ENCODE results near the gene TCHP. TPM values are rescaled to one million over a fixed set of nuclear protein-coding genes. Genes with fewer than 3 reads are reported as not detected.
A peak's percentile ranks its signal among the peaks of the same experiment; 100 is the strongest.
"Not testable (repeated sequence)": the region's sequence is repeated elsewhere in the genome, so short reads cannot be mapped to it uniquely, and the experiment has no call there.

Gene TCHP
- total RNA-seq, 1 donor = 12.1 TPM

DNA sequence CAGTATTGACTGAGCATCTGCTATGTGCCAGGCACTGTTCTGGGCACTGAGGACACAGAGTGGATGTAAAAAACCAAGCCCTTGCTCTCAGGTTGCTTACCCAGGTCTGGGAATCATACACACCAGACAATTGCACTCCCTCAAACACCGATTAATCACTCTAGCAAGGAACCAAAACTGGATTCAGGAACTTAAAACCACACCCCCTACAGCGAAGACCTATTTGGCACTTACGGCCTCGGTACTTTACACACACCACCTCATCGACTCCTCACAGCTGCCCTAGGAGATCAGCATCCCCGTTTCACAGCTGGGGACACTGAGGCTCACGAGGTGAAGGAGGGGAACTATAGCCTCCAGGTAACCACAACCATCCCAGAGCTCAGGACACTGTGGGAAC lies 21.3 kb upstream of the TCHP start:
- no peak for DNase-seq (ENCODE audit: low read depth in 2 of 3, low spot score in 2 of 3)

- peak in 1 of 3 donors; percentile 20 for DNase-seq (ENCODE audit: low read depth in 2 of 3, low spot score in 2 of 3)
Observed at GRCh38 chr12:109879351-109880042, 20.6 kb upstream of the TCHP start.

- peak; percentile 88 to 93 (median 89) for DNase-seq (ENCODE audit: low read depth in 2 of 3, low spot score in 2 of 3)
Observed at GRCh38 chr12:109880043-109880931, 19.8 kb upstream of the TCHP start, which contains the start of gene GLTP. Gene GLTP, minus strand, starts transcription at chr12:109880541. Its CDS starts 167 bp downstream, at chr12:109880374.

- no peak for DNase-seq (ENCODE audit: low read depth in 2 of 3, low spot score in 2 of 3)
Observed at GRCh38 chr12:109880938-109881337, 19.1 kb upstream of the TCHP start.

DNA sequence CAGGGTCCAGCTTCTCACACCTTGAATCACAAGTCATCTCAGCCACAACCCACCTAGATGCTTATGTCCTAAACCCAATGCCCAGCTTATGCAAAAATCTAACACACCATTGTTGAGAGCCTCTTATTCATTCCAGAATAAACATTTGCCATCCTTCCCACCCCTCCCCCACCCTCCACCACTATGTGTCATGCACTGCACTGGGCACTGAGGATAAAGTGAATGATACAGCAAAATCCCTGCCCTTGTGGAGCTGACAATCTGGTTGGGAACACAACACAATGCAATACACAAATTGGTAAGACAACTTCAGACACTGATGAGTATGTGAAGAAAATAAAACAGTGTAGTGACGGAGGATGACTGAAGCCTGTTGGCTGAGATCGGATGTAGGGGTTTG lies 18.3 kb upstream of the TCHP start:
- DNase-seq (ENCODE audit: low read depth in 2 of 3, low spot score in 2 of 3) = no peak

- DNase-seq (ENCODE audit: low read depth in 2 of 3, low spot score in 2 of 3) = no peak
Observed at GRCh38 chr12:109883461-109883860, 16.6 kb upstream of the TCHP start.

GRCh38 chr12:109885616-109886015 lies 14.5 kb upstream of the TCHP start:
- DNase-seq (ENCODE audit: low read depth in 2 of 3, low spot score in 2 of 3) = no peak

- peak in 1 of 3 donors; percentile 33 for DNase-seq (ENCODE audit: low read depth in 2 of 3, low spot score in 2 of 3)
Observed at GRCh38 chr12:109888179-109889020, 11.7 kb upstream of the TCHP start.

DNA sequence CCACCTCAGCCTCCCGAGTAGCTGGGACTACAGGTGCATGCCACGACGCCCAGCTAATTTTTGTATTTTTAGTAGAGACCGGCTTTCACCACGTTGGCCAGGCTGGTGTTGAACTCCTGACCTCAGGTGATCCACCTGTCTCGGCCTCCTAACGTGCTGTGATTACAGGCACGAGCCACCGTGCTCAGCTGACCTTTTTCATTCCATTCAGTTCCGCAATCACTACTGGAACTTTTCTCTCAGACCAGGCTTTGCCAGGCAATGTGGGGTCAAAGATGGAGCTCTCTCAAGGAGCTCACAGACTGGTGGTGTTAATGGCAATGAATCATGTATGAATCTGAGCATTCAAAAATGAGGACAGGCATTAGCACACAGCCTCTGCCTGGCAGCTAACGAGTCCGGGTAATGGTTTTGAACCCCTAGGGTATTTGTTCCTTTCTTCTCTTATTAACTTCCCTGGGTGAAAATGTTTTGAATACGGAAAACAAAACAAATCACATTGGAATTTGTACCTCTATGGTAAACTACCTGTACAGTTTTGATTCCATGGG lies 9.4 kb upstream of the TCHP start:
- DNase-seq (ENCODE audit: low read depth in 2 of 3, low spot score in 2 of 3) = no peak

DNA sequence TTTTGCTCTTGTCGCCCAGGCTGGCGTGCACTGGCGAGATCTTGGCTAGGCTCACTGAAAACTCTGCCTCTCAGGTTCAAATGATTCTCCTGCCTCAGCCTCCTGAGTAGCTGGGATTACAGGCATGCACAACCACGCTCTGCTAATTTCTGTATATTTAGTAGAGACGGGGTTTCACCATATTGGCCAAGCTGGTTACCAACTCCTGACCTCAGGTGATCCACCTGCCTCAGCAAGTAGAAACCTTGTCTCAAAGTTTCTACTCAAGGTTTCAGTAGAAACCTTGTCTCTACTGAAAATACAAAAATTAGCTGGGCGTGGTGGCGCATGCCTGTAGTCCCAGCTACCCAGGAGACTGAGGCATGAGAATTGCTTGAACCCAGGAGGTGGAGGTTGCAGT lies 8.3 kb upstream of the TCHP start:
- DNase-seq (ENCODE audit: low read depth in 2 of 3, low spot score in 2 of 3) = not testable (repeated sequence)

DNA sequence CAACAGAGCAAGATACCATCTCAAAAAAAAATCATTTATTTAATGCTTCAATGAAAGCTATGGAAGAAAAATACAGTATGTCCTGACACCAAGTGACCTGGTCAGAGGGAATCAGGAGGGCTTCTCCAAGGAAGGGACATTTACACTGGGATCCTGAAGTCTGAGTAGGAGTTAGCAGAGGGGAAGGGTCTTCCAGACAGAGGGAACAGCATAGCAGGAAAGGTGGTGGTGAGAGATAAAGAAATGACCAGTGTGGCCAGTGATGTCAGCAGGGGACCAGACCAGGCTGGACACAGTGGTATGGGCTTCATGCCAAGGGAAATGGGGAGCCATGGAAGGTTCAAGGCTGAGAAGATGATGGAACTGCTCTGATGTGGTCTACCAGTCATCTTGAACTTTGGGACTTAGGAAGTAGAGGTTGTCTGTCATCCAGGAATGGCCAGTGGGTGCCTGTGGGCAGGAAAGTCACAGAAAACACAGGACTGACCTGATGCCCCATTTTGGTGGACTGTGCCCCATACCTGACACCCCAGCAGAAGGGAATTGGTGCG lies 7.8 kb upstream of the TCHP start:
- DNase-seq (ENCODE audit: low read depth in 2 of 3, low spot score in 2 of 3) = no peak

- peak in 1 of 3 donors; percentile 28 for DNase-seq (ENCODE audit: low read depth in 2 of 3, low spot score in 2 of 3)
Observed at GRCh38 chr12:109892748-109893147, 7.3 kb upstream of the TCHP start.

- DNase-seq (ENCODE audit: low read depth in 2 of 3, low spot score in 2 of 3) = no peak
Observed at GRCh38 chr12:109893261-109893995, 6.6 kb upstream of the TCHP start.

GRCh38 chr12:109894939-109895338 lies 5.1 kb upstream of the TCHP start:
- DNase-seq (ENCODE audit: low read depth in 2 of 3, low spot score in 2 of 3) = no peak

DNA sequence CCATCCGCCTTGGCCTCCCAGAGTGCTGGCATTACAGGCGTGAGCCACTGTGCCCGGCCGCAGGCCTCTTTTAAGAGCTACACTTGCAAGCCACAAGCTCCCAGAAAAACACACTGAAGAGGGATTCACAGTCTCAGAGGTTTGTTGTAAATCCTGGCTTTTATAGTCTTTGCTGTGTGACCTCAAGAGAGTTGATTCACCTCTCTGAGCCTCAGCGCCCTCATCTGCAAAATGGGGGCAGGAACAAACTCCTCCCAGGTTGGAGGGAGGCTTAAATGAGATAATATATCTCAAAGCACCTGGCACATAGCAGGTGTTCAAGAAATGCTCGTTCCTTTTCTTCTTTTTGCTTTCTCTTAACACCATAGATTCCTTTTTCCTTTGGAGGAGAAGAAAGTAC lies 3.9 kb upstream of the TCHP start:
- no peak for DNase-seq (ENCODE audit: low read depth in 2 of 3, low spot score in 2 of 3)

DNA sequence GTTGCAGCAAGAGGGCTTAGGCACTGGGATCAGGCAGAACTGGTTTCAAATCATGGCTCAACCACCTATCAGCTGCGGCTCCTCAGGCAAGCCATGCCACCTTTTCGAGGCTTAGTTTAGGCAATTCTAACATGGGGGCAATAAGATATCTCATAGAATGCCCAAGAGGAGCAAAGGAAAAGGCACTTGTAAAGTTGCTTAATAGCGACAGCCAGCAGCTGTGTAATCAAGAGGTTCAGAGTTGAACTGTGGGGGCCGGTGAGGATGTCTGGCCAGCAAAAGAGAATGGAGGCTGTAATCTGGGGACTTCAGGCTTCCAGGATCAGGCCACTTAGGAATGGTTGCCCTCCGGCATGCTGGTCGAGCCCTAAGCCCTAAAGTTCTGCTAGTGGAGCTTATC lies 3.0 kb upstream of the TCHP start:
- DNase-seq (ENCODE audit: low read depth in 2 of 3, low spot score in 2 of 3) = no peak

GRCh38 chr12:109899345-109899744 lies 729 bp upstream of the TCHP start:
- not testable (repeated sequence) for DNase-seq (ENCODE audit: low read depth in 2 of 3, low spot score in 2 of 3)

GRCh38 chr12:109900752-109901580 lies 892 bp downstream of the TCHP start:
- DNase-seq (ENCODE audit: low read depth in 2 of 3, low spot score in 2 of 3) = no peak
